Measurements from ENCODE around the gene CLCF1.
"Not testable (repeated sequence)": the region's sequence is repeated elsewhere in the genome, so short reads cannot be mapped to it uniquely, and the experiment has no call there.

The CLCF1 gene

DNA sequence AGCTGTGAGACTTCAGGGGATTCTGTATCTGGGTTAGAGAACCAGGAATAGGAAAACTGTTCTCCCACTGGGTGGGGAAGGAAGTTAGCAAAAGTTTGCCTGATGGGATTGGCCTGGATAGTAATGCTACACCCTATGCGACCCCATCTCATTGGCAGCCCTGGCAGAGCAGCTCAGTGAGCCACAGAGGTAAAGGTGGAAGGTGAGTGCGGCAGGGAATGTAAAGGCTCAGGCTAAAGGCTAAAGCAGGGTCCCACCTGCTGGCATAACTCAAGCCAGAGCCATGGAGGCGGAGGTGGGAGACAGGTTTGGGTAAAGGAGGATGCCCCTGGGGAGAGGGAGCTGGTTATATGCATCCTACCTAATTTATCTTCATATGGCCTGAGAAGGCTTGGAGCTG, 51.3 kb downstream of the CLCF1 start:
- DNase-seq (ENCODE audit: low spot score), result no peak

DNA sequence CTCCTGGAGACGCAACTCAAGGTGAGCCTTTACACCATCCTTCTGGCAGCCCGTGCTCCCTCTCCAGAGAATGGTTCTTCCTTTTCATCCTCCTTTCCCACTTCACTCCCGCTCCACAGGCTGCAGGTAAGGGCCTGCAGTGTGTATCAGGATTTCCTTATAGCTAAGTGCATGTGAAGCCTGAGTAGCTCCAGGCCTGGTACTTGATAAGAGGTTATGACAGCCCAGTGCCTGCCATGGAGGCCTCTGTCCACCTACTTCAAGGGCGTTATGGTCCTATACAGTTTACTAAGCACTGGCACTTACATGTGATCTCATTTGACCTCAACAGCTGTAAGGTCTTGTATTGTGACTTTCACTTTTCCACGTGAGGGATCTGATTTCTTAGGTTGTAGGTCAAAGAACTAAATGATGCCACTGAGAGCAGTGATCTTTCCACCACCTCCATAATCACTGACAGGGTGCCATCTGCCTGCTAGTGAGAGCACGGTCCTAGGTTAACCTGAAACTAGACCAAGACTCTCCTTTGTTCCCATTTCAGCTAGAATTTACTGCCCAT, 52.0 kb downstream of the CLCF1 start:
- DNase-seq (ENCODE audit: low spot score), result no peak

GRCh38 chr11:67320691-67321090, 52.7 kb downstream of the CLCF1 start:
- no peak for DNase-seq (ENCODE audit: low spot score)

GRCh38 chr11:67320011-67320410, 53.4 kb downstream of the CLCF1 start:
- no peak for DNase-seq (ENCODE audit: low spot score)

DNA sequence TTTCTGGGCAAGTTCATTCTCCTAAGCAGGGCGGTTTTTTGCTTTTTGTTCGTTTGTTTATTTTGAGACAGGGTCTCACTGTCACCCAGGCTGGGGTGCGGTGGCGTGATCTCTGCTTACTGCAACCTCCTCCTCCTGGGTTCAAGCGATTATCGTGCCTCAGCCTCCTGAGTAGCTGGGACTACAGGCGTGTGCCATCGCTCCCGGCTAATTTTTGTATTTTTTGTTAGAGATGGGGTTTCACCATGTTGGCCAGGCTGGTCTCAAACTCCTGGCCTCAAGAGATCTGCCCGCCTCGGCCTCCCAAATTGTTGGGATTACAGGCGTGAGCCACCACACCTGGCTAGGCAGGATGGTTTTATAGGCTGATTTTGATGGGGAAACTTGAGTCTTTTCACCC, 54.5 kb downstream of the CLCF1 start:
- DNase-seq (ENCODE audit: low spot score), result not testable (repeated sequence)

GRCh38 chr11:67317888-67318555, 55.4 kb downstream of the CLCF1 start:
- no peak for DNase-seq (ENCODE audit: low spot score)

DNA sequence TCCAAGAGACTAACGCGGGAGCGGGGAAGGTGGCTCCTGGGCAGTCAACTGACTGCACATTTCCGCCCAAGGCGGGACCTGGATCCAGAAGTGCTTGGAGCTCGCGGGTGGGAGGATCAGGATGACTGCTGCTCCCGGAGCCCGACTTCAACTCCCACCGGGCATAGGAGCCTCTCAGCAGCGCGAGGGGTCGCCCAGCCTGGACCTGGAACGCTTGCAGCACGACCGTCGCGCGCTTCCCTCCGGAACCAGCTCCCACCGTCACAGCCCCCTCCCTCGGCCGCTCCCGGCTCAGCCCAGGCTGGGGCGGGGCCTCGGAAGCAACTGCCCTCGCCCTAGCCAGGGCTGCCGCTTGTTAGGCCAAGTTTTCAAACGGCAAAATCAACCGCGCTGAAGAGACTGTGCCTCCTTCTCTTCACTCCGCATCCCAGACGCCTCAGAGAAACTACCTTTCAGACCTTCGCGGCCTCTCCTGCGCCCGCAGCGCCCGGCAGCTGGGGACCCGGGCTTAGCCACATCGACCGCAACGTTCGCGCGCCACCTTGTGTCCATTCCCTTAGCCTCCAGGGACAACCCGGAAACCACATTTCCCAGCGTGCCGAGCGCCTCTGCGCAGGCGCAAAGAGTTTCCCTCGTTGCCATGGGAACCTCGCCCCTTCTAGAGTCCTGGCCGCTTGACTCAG, 56.1 kb downstream of the CLCF1 start:
- DNase-seq (ENCODE audit: low spot score), result peak; percentile 99

GRCh38 chr11:67316882-67317204, 56.6 kb downstream of the CLCF1 start:
- DNase-seq (ENCODE audit: low spot score), result no peak

DNA sequence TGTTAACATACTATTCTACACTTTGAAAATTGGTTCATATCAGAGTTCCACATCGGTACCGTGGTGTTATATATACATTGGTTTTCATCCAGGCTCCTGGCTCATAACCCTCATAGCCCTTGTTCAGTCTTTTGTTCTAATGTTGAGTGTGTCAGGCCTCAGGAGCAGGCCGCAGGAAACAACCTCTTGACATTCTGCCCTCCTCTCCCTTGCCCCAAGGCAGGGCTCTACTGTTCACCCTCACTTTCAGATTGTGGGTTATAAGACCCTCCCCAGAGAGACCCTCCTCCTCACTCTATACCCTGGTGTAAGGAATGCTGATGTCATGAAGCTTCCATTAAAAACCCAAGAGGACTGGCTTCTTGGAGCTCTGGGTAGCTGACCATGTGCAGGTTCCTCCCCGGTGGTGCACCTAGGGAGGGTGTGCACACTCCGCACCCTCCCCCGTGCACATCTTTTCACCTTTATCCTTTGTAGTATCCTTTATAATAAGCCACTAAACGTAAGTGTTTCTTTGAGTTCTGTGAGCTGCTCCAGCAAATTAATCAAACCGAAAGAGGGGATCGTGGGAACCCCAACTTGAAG, 58.0 kb downstream of the CLCF1 start:
- no peak for DNase-seq (ENCODE audit: low spot score)

DNA sequence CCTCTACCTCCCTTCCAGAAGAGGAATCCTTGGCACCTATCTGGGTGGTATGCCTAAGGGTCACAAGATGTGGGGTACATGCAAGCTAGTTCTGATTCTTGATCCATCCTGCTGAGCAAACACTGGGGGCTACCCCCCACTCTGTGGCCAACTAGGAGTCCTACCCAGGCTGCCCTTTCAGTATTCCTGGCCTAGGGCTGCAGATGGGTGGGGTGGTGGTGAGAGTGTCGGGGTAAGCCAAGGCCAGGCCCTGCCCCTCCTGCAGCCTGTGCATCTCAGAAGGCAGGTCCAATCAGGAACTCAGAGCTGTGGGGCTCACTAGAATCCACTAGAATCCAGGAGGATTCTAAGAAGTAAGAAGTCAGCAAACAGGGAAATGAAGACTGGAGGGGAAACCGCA, 59.2 kb downstream of the CLCF1 start:
- DNase-seq (ENCODE audit: low spot score), result no peak

Measured in ecto neural progenitor cell (in vitro differentiated cells).